Forelimb muscle (tissue), 1 donor: ENCODE results near the gene EFNA2. TPM values are rescaled to one million over a fixed set of nuclear protein-coding genes. Genes with fewer than 3 reads are reported as not detected.

Experiments
- DNase-seq: peaks from one replicate; pipeline ENCODE4 v3.0.0-alpha.2; 2013; ENCODE audit warnings: low read depth
- polyA plus RNA-seq: library from polyadenylated mRNA; unstranded; fragments of 120-200 nt; gene quantifications from one replicate; pipeline ENCODE4 v1.2.1, GENCODE V29; 2013; ENCODE audit not compliant: insufficient read length

The EFNA2 gene
- polyA plus RNA-seq, 1 donor: 1.1 TPM

- peak; percentile 92 for DNase-seq
Measured at GRCh38 chr19:1260749-1261537, 24.7 kb upstream of the EFNA2 start.

GRCh38 chr19:1261538-1261797 lies 24.2 kb upstream of the EFNA2 start:
- no peak for DNase-seq

- no peak for DNase-seq
Measured at GRCh38 chr19:1261798-1262622, 23.7 kb upstream of the EFNA2 start.

- no peak for DNase-seq
Measured at GRCh38 chr19:1262623-1263123, 23.0 kb upstream of the EFNA2 start.

GRCh38 chr19:1263188-1263587 lies 22.5 kb upstream of the EFNA2 start:
- DNase-seq: no peak

- no peak for DNase-seq
Measured at GRCh38 chr19:1264801-1265614, 20.7 kb upstream of the EFNA2 start.

- no peak for DNase-seq
Measured at GRCh38 chr19:1265615-1266128, 20.0 kb upstream of the EFNA2 start.

GRCh38 chr19:1266129-1266915 lies 19.4 kb upstream of the EFNA2 start:
- DNase-seq: no peak

GRCh38 chr19:1266916-1267476 lies 18.7 kb upstream of the EFNA2 start:
- DNase-seq: no peak

GRCh38 chr19:1267477-1268225 lies 18.0 kb upstream of the EFNA2 start:
- no peak for DNase-seq

GRCh38 chr19:1268226-1269064 lies 17.2 kb upstream of the EFNA2 start:
- DNase-seq: no peak

GRCh38 chr19:1269065-1269477 lies 16.6 kb upstream of the EFNA2 start, which contains the start of gene CIRBP:
CIRBP (plus strand) TSS chr19:1269332; CDS start chr19:1270934, 1,602 bp downstream.
- DNase-seq: peak; percentile 93

GRCh38 chr19:1269478-1270212 lies 16.0 kb upstream of the EFNA2 start:
- DNase-seq: peak; percentile 60

- no peak for DNase-seq
Measured at GRCh38 chr19:1270213-1270853, 15.3 kb upstream of the EFNA2 start.

GRCh38 chr19:1270854-1271527 lies 14.7 kb upstream of the EFNA2 start:
- no peak for DNase-seq

GRCh38 chr19:1271528-1272422 lies 13.9 kb upstream of the EFNA2 start:
- DNase-seq: no peak
